ENCODE data around the gene JPH3.
A peak's percentile ranks its signal among the peaks of the same experiment; 100 is the strongest.

JPH3 gene

DNA sequence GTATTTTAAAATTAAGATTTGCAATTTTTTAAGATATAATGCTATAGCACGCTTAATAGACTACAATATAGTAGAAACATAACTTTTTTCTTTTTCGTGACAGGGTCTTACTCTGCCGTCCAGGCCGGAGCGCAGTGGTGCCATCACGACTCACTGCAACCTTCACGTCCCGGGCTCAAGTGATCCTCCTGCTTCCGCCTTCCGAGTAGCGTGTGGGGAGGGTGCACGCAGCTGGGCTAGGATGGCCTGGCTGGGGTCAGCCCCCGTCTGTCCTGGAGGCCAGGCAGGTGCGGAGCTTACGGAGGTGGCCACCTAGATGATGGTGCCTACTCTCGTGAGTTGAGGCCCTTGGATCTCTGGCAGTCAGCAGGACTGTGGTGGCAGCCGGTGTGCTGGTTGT, 50.1 kb downstream of the JPH3 start:
- no peak overlapping the region for H3K4me3 ChIP-seq (ENCODE audit: low read depth, low read length)
- TF ChIP-seq, protein P1, sequence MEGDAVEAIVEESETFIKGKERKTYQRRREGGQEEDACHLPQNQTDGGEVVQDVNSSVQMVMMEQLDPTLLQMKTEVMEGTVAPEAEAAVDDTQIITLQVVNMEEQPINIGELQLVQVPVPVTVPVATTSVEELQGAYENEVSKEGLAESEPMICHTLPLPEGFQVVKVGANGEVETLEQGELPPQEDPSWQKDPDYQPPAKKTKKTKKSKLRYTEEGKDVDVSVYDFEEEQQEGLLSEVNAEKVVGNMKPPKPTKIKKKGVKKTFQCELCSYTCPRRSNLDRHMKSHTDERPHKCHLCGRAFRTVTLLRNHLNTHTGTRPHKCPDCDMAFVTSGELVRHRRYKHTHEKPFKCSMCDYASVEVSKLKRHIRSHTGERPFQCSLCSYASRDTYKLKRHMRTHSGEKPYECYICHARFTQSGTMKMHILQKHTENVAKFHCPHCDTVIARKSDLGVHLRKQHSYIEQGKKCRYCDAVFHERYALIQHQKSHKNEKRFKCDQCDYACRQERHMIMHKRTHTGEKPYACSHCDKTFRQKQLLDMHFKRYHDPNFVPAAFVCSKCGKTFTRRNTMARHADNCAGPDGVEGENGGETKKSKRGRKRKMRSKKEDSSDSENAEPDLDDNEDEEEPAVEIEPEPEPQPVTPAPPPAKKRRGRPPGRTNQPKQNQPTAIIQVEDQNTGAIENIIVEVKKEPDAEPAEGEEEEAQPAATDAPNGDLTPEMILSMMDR (IDR thresholded peaks at IDR 0.05; ENCODE audit: borderline replicate concordance, insufficient read depth, low read depth, low read length) = no peak

DNA sequence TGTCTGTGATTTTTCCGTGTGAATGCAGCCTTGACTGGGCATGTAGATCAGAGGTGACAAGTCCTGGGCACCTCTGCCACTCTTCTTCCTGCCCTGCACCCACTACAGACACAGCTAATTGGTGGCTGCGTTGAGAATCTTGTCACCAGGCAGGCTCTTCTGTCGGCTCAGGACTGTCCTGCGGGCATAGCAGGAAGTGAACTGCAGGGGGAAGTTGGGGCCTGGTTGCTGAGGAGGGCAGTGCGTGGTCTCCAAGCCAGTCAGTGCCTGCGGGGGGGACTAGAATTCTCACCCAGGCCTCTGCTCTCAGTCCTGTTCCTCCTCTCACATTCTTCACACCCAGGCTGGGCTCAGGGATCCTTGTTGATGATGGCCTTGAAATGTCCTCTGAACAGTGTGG, 50.5 kb downstream of the JPH3 start:
- no peak overlapping the region for H3K4me3 ChIP-seq (ENCODE audit: low read depth, low read length)
- TF ChIP-seq, protein P1 (IDR thresholded peaks at IDR 0.05; ENCODE audit: borderline replicate concordance, insufficient read depth, low read depth, low read length) = no peak

DNA sequence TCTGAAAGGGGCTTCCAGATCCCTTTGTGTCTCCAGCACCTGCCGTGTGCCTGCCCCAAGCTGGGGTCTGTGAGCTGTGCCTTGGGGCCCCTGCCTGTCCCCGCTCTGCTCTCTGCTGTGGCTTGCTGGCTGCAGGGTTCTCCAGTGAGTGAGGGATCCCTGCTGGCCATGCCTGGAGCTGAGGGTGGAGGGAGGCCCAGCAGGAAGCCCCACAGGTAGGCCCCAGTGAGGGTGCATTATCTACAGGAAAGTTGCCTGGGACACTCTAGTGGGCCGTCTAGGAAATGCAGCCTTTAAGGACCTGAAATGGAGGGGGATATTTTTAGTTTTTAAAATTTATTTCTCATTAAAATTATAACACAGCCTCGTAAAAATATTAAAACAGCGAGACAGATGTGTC, 50.9 kb downstream of the JPH3 start:
- TF ChIP-seq, protein P1 (IDR thresholded peaks at IDR 0.05; ENCODE audit: borderline replicate concordance, insufficient read depth, low read depth, low read length) = peak; percentile 38; the same call in 1 of the 2 replicates

DNA sequence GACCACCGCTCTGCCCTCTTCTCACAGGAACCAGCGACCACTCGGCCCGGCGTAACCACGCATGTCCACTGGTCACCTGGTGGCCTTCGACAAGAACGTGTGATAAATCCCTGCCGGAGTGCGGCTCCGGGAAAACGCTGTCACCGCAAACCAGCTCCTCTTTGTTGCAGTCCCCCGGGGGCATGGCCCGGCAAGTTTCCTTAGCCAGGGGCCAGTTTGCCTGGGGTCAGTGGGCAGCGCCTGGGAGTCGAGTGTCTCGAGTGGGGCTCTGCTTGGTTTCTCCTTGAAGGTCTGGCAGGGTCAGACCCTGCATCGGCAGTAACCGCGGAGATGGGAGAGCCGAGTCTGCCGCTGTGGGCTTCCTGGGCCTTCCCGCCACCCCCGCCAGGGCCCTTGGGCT, 52.5 kb downstream of the JPH3 start:
- TF ChIP-seq, protein P1 (IDR thresholded peaks at IDR 0.05; ENCODE audit: borderline replicate concordance, insufficient read depth, low read depth, low read length) = no peak
- H3K4me3 ChIP-seq (ENCODE audit: low read depth, low read length) = no peak overlapping the region

More for the DNA sequence above, 50.9 kb downstream of the JPH3 start:
- H3K4me3 ChIP-seq (ENCODE audit: low read depth, low read length) = no peak overlapping the region

DNA sequence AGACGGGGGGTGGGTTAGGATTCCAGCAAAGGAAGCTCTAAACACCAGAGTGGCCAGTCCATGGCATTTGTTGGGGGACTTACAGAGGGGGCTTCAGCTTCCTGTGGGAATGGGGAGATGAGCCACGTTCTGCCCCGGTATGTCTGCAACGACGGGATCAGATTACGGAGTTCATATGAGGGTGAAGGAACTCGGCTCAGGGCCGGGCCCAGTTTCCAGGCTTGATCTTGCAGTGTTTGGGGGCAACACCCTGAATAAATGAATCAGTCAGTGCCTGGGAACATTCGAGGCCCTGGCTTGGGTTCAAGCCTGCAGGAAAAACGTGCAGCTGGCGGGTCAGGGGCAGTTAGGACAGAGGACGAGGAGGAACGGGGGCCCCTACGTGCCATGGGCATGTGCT, 54.0 kb downstream of the JPH3 start:
- no peak overlapping the region for H3K4me3 ChIP-seq (ENCODE audit: low read depth, low read length)
- TF ChIP-seq, protein P1 (IDR thresholded peaks at IDR 0.05; ENCODE audit: borderline replicate concordance, insufficient read depth, low read depth, low read length) = no peak

DNA sequence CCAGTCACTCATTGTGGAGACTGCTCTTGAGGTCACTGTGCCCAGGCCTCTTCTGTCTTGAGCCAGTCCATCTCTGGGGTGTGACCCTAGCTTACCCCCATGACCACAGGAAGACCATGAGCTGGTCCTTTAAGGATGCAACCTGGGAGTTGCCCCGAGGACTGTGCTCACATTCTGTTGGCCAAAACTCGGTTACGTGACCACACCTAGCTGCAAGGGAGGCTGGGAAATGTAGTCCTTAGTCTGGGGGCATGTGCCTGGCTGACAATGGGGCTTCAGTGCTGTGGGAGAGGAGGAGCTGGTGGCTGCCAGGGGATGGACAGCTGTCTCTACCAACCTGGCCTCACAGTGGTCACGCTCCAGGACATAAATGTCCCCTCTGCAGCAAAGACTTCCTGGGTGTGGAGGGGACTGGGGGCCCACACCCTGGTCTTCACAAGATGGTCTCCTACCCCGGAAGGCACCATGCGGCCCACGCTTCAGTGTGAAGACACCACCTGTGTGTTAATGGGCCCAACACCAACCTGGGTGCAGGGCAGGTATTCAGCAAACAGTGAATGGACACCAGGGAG, 55.4 kb downstream of the JPH3 start:
- no peak overlapping the region for H3K4me3 ChIP-seq (ENCODE audit: low read depth, low read length)
- TF ChIP-seq, protein P1 (IDR thresholded peaks at IDR 0.05; ENCODE audit: borderline replicate concordance, insufficient read depth, low read depth, low read length) = no peak

DNA sequence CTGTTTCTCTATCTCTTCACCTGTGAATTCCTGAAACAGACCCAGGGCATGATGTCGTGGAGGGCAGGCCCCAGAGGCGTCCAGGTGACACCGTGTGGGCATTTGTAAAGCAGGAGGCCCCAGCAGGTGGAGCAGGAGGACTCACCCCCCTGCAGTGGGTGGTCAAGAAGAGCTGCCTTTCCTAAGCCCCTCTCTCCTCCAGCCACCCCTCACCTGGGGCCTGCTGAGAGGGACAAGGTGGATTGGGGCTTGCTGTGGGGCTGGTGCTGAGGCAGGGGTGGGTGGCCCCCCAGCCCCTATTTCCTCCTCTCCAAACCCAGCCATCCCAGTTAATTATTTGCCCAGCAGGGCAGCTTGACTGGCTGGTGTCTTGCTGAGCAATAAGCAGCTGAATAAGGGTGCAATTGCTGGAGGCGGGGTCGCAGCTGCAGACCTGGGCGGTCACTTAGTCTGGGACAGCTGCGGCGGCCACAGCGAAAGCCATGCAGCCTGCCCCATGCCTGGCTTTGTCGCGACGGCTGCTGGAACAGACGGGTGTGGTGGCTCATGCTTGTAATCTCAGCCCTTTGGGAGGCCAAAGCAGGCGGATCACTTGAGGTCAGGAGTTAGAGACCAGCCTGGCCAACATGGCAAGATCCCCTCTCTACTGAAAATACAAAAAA, 56.4 kb downstream of the JPH3 start:
- TF ChIP-seq, protein P1 (IDR thresholded peaks at IDR 0.05; ENCODE audit: borderline replicate concordance, insufficient read depth, low read depth, low read length) = no peak
- no peak overlapping the region for H3K4me3 ChIP-seq (ENCODE audit: low read depth, low read length)

All from GM12875 (cell line).